Frontal cortex (tissue), 4 donors: Measurements from ENCODE around the gene DAGLA. TPM values are rescaled to one million over a fixed set of nuclear protein-coding genes. Genes with fewer than 3 reads are reported as not detected.

Experiments used
- DNase-seq, 2 donors: peaks; one replicate each; pipeline ENCODE4 v3.0.0; 2012; ENCODE audit warnings: low spot score in 2 of 2
- FAIRE-seq: peaks from 2 replicates; lab custom pipeline; 2012; peaks lifted over from hg19 to GRCh38; lab: Jason Lieb, UNC
- total RNA-seq: library from RNA; depleted of rRNA; stranded (reverse); fragments of >200 nt; gene quantifications from one replicate; pipeline ENCODE4 v1.2.3, GENCODE V29; 2014
- donor health status: control.
- donor health status: control.
- donor health status: control.

DAGLA gene
- total RNA-seq, 1 donor from 2014 or later: 4.9 TPM

DNA sequence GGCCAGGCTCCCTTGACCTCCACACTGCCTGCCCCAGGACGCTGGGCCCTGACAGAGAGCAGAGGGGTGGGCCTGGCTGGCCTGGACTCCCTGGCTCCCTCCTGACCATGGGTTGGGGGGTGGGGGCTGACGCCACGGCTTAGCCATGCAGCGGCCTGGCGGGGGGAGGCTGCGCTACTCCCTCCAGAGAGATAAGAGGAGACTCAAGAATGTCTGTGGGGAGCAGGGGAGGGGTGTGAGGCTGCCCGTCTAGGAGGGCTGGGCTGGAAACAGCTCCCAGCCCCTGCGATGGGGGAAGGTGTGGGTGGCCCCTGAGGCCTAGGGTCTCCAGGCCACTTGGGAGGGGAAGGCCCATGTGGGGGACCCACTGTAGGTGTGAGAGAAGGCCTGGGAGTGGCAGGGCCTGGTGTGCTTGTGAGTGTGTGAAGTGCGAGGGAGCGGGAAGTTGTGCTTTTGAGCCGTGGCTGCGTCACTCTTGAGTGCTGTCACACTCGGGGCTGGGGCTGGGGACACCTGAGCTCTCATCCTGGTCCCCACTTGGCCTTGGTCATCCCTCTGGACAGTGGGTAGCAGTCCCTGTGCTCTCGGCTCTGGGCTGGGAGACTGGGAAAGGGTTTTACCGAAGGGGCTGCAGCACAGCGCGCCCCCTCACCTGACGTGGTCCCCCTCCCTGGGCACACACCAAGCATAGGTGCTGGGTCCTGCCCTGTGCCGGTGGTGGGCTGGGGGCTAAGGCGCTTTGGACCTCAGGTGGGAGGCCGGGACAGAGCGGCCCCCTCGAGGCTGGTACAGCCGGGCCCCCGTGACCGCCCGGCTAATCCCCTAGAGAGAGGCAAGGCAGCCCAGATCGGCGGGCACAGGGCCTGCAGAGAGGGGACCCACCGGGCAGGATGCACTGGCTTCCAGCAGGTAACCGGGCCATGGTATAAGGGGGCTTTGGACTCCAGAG, 74.6 kb downstream of the DAGLA start:
- DNase-seq: no peak
- no peak for FAIRE-seq

DNA sequence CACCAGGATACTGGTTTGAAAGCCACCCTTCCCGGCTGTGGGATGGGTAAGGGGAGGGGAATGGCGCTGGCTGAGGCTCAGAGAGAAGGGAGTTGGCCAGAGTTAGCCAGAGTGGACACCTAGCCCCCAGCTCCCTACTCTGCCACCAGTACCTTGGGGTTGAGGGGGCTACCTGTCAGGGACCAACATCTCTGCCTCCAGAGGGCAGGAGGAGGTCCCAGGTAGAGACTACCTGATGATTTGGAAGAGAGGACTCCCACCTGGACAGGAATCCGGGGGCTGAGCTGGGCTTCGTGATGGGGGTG, 75.9 kb downstream of the DAGLA start:
- FAIRE-seq: no peak
- no peak for DNase-seq

DNA sequence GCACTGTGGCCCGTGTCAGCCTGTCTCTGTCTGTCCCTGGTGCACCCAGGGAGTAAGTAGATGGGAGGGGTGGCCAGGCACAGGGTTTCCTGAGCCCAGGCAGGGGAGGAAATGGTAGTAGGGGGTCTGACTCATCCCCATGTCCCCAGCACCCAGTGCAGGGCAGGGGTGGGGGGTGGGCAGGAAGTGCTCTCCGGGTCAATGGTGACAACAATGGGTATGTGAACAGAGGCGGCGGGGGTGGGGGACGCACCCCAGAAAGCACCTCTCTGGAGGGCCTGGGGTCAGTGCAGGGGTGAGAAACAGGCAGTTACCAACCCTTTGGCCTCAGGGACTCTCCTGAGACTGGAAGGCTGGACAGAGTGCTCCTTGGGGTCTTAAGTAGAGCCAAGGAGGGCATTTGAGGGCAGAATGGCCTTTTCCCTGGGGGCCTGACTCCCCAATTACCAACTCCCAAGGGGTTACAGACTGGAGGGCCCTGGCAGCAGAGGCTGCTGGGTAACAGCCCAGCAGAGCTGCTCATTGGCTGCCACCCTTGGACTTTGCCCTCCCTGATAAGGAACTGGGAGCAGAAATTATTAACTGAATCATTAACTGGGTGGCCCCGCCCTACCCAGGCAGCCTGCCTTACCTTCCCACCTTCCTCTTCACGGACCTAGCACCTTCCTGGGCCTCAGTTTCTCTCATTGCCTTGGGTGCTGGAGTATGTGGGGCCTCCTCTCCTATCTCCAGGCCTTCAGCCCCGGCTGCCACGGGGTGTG, 76.4 kb downstream of the DAGLA start:
- FAIRE-seq: no peak

GRCh38 chr11:61757213-61757862, 77.1 kb downstream of the DAGLA start:
- FAIRE-seq: no peak
- DNase-seq: no peak

More for the DNA sequence above, 76.4 kb downstream of the DAGLA start:
- no peak for DNase-seq

GRCh38 chr11:61760946-61761345, 80.8 kb downstream of the DAGLA start:
- peak; percentile 63 to 85 for DNase-seq
- FAIRE-seq: no peak

GRCh38 chr11:61761440-61762222, 81.4 kb downstream of the DAGLA start:
- FAIRE-seq (no peak), DNase-seq (no peak)

GRCh38 chr11:61762223-61762615, 82.0 kb downstream of the DAGLA start:
- DNase-seq (no peak), FAIRE-seq (no peak)

GRCh38 chr11:61762798-61763197, 82.6 kb downstream of the DAGLA start:
- FAIRE-seq (no peak), DNase-seq (no peak)

DNA sequence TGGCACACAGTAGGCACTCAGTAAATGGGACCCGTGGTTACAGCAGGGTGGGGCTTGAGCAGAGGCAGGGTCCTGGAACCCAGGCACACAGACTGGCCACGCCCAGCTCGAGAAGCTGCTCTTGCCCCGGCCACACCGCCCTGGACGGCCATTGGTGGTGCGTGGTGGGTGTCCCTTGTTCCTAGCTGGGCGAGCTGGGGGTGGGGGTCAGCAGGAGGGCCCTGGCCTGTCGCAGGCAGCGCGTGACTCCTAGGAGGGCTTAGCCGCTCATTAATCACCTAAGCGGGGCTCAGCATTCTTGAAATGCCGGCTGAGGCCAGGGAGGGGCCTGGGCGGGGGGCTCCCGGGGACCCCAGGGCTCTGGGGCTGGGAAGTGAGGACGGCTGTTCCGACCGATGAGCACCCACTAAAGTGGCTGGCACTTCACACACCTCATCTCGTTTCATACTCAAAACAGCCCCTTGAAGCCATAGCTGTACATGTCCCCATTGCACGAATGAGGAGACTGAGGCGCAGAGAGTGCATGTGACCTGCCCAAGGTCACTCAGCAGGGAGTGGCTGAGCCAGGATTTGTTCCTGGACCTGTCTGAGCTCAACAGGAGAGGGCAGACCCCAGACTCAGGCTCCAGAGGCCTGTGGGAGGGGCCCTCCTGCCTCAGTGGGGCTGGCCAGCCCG, 83.9 kb downstream of the DAGLA start:
- FAIRE-seq: no peak
- DNase-seq: no peak

- DNase-seq: no peak
- FAIRE-seq: no peak
Measured at GRCh38 chr11:61764606-61765260, 84.5 kb downstream of the DAGLA start.

GRCh38 chr11:61765550-61766253, 85.5 kb downstream of the DAGLA start:
- DNase-seq (no peak), FAIRE-seq (no peak)

DNA sequence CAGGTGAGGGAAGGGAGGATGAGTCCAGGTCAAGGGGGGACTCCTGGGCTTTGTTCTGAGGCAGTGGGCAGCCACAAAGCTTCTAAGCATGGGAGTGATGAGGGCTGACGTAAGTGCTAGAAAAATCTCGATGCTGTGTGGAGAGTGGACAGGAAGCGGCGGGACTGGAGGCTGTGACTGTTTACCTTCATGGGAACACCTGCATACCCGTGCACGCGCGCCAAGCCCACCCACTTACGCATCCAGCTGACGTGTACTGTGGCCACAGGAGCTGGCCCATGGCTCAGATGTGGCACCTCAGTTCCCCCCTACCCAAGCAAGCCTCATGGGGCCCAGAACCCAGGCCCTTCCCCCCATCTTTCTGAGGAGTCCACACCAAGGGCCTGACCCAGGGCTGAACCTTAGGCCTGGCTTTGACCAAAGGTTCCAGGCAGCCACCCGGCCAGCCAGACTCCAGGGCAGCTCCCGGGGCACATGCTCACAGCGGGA, 86.2 kb downstream of the DAGLA start:
- DNase-seq (no peak), FAIRE-seq (no peak)

DNA sequence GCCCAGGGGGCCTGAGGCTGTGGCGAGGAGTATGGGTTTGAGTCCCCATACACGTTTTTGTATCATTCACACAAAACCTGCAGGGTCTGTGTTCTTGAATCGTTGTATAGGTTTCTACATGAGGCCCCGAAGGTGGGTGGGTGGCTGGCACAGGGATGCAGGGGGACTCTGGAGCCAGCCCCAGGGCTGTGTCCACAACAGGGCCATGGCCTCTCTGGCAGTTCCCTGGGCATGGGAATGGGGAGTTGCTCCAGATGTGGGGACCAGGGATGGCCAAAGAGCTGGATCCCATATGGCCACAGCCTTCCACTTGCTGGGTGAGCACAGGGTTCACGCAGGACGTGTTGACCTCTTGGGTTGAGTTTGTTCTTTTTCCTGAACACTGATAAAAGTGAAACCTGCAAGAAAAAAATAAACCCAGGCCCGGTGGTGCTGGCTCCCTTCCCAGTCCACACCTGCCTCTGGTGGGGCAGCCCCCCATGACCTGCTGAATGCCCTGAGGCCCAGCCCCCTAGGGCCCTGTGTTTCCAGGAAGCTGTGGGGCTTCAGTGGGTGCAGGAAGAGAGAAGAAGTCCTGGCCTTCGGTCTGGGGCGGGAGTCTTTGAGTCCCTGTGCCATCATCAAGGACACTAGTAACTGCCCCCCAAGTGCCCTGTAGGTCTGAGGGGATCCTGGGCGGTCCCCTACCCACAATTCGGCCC, 88.3 kb downstream of the DAGLA start:
- no peak for FAIRE-seq
- no peak for DNase-seq

- FAIRE-seq (no peak), DNase-seq (no peak)
Measured at GRCh38 chr11:61769169-61769920, 89.2 kb downstream of the DAGLA start.

GRCh38 chr11:61769946-61770683, 89.9 kb downstream of the DAGLA start:
- DNase-seq: no peak
- no peak for FAIRE-seq
